Panc1 (cell line): ENCODE data around the gene SLC13A5.

ENCODE experiments used
- CTCF ChIP-seq: fragments of 450-650 bp; IDR thresholded peaks from 2 replicates; pipeline ENCODE4 v1.5.1; 2017; ENCODE audit warnings: mild to moderate bottlenecking
- REST ChIP-seq, 2 experiments: IDR thresholded peaks; 2 replicates each; pipeline ENCODE4 v1.6.1; 2011 to 2012; ENCODE audit warnings: low read depth in 2 of 2, control low read depth in 1 of 2, low read length in 1 of 2, mild to moderate bottlenecking in 1 of 2, moderate library complexity in 1 of 2; ENCODE audit not compliant: insufficient read depth in 1 of 2
- TCF7L2 ChIP-seq: IDR thresholded peaks from 2 replicates; pipeline ENCODE4 v1.6.1; 2011; ENCODE audit warnings: mild to moderate bottlenecking, low read depth, low read length, inconsistent platforms

GRCh38 chr17:6688944-6689343, 24.2 kb downstream of the SLC13A5 start:
- no peak for TF ChIP-seq REST (IDR thresholded peaks at IDR 0.05; ENCODE audit: insufficient read depth in 1 of 2, low read depth in 2 of 2, low read length in 1 of 2)
- no peak for TF ChIP-seq CTCF
- TF ChIP-seq TCF7L2, result no peak
